ENCODE results near the gene MPV17L2.

The MPV17L2 gene

DNA sequence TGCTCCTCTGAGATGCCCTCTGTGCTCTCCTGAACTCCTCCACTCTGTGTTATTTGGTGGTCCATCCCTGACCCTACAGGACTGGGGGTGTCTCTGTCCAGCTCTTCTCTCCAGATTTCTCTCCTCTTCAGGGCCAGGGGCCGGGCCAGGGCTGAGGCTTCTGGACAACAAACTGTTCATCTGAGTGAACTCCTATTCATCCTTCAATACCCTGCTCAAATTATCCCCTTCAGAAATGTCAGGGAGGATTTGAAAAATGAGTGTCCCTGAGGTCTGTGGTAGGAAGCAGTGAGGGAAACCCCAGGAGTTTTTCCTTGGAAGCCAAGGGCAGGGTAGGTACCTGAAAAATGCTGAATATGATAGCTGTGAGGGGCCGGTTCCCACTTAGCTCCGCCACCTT is 25.6 kb downstream of the MPV17L2 start:
- DNase-seq (ENCODE audit: low spot score): no peak

DNA sequence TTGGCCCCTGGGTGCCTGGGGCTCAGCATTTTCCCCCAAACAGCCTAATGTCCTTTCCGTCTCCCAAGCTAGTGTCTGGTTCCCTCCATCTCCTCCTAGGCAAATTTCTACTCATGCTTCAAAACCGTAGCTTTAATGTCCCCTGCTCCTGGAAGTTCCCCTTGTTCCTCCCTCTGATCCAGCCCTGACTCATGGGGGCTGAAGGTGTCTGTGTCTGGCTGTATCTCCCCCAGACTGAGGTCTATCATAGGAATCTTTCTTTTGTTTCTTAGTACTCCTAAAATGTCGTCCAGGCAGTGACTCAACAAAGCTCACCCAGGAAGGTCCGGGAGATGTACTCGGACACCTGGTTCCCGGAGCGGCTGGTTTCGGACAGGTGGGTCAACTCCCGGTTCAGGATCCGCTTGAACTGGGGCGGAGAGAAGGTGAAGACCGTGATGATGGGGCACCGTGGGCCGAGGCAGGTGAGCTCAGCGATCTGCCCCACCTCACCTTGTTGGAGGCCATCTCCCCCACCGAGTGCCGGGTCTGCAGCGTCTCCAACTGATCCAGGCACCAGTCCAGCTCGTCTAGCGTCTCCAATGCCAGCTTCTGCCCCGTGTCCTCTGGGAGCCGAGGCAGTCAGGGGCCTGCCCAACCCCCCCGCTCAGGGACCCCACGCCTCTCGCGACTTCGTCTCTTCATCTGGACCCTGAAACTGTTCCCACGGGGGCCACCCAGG is 27.1 kb downstream of the MPV17L2 start:
- no peak for DNase-seq (ENCODE audit: low spot score)

DNA sequence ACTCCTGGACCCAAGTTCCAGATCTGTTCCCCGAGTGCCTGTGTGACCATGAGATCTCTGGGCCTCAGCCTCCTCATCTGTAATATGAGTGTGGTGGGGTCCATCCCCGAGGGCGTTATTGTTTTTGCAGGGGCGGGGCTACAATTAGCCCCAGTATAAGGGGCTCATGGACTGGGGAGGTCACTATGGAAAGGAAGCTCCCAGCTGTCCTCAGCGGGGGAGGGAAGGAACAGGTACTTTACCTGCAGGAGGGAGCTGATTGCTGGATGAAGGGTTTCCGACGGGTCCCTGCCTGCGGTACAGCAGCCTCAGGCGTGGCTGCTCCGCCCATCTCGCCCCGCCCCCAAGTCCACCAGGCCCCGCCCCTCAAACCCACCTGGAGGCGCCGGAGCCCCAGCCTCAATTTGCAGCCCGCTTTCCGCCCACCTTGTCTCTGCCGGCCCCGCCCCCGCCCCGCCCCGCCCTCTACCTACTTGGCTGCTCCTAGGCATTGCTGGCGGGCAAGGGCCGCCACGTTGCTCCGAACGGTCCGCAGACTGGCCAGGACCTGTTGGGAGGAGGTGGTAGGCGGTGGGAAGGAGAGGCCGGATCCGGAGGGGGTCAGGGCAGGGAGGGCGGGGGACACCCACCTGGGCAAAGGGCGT is 27.7 kb downstream of the MPV17L2 start:
- peak; percentile 73 for DNase-seq (ENCODE audit: low spot score)

DNA sequence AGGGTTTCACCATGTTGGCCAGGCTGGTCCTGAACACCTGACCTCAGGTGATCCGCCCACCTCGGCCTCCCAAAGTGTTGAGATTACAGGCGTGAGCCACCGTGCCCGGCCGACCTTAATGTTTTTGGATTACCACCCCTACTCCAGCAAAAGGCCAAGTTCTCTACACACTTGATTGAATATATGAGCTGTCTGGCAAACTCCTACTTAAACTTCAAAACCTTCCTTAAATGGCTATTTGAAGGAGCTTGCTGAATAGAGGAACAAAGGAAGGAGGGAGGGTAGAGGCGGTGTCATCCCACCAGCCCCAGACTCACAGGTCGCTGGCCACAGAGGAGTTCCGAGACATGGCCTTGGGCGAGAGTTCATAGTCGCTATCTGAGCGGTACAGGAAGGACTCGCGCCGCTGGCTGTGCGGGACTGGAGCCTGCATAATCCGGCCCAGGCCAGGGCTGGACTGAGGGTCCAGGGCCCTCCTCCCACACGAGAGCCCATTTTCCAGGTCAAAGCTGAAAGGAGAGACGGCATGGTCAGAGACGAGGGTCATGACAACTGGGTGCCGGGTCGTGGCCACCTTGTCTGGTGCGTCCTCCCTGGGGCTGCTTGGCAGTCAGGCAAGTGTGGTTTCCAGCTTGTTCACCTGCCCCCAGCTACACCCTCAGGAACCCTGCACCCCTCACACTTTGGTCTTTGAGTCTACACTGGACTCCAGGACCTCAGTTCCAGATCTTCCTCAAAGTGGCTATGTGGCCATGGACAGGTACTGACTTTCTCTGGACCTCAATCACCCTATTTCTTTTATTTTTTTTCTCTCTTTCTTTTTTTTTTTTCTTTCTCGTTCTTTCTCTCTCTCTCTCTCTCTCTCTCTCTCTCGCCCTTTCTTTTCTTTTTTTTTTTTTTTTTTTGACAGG is 29.1 kb downstream of the MPV17L2 start:
- no peak for DNase-seq (ENCODE audit: low spot score)

DNA sequence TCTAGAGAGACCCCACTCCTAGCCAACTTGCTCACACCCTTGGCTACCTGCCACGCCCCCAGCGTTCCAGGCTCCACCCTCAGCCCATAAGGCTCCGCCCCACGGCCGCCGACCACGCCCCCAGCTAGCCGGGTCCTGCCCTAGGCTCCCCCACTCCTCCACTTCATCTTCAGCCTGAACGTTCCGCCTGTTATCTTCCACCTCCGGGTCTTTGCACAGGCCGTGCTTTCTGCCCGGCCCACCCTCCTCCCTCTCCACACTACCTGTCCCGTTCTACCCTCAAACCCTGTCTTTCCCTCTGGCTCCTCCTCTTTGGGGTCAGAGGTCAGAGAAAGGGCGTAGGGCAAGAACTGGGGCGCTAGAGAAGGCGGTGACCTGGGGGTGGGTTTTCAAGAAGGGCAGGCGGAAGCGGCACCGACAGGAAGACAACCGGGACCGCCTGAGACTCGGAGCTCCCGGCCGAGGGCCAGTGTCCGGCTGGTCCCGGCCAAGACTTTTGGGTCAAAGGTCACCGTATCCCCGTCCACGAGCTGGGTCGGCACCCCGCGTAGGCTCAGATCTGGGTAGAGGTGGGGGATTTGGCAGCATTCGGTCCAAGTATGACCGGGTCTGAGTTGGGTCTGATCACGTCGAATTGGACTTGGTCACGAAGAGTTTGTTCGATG is 31.0 kb downstream of the MPV17L2 start:
- DNase-seq (ENCODE audit: low spot score): peak; percentile 90

DNA sequence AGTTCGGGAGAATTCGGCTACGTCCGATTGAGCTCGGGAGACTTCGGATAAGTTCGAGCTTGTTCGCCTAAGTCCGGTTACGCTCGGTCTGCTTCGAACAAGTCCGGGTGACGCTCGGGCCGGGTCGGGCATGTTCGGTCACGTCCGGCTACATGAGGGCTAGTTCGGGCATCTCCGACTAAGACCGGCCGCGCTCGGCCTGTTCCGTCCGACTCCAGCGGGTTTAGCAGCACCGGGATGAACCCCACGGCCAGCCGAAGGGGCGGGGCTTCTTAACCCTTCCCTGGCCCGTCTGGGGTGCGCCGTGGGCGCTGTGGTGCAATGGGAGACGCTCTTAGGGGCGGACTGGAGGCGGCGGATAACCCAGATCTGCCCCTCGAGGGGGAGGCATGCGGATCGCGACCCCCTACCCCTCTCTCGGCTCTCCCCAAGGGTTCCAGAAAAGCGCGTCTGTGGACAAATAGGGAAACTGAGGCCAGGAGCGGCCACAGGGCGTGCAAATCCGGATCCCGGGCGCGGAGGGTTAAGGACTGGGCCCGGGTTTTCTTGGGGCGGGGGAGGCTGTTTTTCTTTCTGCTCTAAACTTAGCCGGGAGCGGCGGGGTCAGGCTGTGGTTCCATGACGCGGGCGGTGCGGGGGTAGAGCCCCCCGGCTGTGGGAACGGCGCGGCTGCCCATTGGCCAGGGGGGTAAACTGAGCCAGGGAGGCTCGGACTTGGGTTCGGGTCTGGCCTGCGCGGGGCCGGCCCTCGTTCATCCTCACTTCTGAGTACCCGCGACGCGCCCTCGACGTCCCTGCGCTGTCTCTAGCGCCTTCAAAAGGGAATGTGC is 31.7 kb downstream of the MPV17L2 start:
- peak; percentile 99 for DNase-seq (ENCODE audit: low spot score)

DNA sequence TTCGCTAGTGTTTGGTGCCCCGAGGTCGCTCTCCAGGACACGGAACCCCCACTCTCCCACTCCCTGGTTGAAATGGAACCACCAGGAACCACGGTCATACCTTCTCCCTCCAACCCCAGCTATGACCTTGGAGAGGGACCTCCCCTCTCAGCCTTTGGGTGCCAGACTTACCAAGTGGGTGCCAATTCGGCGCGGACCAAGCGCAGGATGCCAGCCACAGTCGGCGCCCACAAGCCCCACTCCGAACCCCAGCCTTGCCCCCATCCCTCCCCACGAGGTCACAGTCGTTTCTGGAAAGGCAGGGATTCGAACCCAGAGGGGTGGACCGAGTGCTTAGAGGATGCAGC is 32.3 kb downstream of the MPV17L2 start:
- DNase-seq (ENCODE audit: low spot score): peak; percentile 58

DNA sequence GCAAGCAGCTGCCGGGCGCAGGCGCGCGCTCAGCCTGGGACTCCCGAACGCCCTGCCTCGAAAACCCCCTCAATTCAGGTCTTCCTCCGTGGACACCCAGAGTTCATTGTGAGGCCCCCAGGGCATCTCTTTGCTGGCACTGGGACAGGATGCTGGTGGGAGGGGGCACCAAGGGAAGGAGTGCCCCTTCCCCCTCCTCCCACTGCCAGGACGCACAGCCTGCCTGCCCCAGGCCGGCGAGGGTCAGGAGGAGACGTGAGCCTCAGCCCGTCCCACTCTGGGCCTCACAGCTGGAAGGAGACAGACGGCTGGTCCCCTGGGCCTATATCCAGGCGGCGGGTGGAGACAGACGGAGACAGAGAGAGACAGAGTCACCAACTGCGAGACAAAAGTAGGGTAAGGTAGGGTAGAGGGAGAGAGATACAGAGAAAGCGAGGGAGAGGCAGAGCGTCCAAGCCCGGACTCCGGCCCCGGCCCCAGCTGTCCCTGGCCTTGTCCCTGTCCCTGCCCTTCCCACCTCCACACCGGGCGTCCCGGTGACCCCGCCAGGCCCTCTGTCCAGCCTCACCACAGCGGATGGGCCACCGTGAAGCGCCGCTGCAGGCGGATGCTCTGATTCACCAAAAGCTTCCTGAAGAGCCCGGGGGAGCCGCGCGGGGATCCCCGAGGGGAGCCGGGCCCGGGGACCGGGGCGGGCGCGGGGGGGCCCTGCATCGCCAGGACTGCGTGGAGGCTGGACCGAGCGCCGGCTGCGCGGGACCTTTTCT is 32.9 kb downstream of the MPV17L2 start, which contains the start of gene PDE4C:
TSS of gene PDE4C (minus strand) at position 737 of the 767 bp plus-strand sequence. CDS start at position 714, 23 bp downstream.
- peak; percentile 55 for DNase-seq (ENCODE audit: low spot score)

DNA sequence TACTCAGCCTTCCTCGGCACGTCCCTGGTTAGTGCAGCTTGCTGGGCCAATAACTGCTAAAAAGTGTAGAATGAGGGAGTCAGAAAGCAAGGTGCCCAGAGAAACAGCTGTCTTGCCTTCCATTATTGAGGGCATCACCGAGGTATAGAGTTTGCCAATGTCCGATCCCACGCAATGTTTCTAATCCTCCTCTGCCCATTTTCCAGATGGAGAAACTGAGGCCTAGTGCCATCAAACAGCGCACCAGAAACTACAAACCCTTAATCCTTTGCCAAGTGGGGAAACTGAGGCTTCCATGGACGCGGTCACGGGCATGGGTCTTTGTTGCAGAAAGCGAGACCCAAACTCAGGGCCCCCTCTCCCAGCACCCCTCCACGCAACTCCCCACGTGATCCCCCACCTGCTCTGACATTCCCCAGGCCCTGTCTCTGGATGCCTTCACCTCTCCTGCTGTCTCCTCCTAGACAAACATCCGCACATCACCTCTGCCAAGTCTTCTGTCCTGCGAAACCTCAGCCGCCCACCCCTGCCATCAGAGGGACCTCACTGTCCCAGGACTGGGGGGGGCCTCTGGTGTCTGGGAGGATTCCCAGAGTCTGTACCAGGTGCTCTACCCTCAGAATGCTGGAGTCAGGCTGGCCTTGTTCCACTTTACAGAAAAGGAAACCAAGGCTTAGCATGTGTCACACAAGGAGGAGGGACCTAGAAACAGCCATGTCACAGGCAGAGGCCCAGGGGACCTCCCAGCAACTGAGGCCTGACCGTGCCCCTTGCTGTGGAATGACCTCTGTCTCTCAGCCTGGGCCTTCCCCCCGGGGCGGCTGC is 34.1 kb downstream of the MPV17L2 start:
- DNase-seq (ENCODE audit: low spot score): no peak

DNA sequence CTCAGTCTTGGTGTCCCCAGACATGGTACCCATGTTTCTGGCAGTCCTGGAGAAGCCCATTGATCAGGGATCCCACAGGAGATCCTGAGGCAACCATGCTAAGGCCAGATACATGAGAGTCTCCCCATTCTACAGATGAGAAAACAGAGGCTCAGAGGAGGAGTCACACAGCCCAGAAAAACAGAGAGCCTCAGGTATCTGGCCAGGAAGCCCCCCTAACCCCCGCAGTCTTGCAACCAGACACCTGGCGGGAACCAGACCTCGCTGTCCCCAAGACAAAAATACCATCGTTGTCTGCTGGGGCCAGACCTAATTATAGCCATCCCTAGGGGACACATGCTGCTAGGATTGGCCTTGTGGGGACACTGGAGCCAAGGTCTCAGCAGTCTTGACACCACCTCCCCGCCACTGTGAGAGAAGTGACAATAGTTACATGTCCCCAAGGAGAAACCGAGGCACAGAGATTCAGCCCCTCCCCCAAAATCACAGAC is 34.8 kb downstream of the MPV17L2 start:
- DNase-seq (ENCODE audit: low spot score): no peak

DNA sequence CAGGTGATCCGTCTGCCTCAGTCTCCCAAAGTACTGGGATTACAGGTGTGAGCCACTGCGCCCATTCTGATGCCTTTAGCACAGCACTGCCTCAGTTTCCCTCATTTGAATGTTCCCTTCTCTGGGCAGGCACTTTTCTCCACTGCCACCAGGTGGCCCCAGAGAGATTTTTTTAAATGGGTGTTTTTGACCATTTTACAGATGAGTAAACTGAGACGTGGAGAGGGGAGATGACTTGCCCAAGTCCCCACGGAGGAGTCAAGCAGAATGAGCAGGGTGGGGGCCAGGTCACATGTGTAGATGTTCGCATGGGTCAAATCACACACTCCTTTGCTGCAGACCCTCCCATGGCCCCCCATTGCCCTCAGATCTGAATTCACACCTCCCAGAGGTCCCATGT is 36.5 kb downstream of the MPV17L2 start:
- DNase-seq (ENCODE audit: low spot score): no peak

DNA sequence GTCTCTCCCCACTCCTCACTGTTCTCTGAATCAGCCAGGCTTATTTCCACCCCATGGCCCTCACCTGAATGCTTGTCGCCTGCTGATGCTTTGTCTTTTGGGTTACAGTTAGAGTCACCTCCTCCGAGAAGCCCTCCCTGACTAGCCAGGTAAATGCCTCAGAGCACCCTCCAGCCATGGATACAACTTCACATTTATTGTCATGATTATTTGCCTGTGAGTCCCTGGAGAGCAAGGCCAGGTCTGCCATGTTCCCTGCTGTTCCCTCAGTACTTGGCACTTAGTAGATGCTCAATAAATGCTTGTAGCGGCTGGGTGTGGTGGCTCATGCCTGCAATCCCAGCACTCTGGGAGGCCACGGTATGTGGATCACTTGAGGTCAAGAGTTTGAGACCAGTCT is 36.9 kb downstream of the MPV17L2 start:
- no peak for DNase-seq (ENCODE audit: low spot score)

DNA sequence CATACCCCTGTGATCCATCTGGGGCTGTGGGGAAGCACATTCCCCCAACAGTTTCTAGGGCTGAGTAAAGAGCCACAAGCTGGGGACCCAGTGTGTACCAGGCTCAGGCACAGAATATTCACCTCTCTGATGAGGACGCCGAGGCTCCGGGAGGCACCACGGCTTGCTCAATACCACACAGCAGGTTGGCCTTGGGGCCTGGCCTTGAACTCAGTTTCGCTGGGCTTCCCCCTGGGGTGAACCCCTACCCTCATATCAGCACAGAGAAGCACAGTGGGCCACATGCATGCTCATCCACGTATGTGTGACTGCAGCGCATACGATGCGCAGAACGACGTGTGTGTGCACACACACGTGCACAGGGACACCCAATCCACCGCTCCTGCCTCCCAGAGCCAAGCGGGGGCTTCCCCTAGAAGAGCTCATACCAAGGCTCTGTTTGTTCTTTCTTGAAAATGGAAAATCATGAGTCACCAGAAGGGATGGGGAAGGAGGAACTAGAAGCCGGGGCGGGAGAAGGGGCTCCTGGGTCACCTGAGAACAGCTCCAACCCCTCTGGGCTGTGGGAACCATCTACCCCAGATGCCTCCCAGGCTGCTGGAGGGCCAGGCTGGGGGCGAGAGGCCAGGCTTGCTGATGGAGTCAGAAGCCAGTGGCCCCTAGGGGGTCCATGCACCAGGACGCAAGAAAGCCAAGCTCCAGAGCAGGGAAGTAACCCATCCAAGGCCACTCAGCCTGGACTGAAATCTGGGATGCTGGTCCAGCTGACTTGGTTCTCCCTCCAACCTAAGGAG is 38.1 kb downstream of the MPV17L2 start:
- DNase-seq (ENCODE audit: low spot score): no peak

DNA sequence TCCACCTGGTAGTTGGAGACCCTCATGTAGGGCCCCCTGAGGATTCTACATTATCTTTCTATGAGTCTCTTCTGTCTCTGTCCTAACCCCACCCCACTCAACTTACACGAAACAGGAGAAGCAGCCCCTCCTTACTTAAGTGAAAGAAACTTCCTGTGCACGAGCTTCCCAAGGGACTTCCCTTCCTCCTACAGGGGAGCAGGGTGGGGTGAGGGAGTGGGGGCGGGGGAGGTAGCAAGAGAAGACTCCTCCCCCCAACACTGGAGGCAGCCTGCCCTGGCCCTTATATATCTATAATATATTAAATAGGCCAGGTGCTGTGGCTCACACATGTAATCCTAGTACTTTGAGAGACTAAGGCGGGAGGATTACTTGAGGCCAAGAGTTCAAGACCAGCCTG is 38.8 kb downstream of the MPV17L2 start:
- no peak for DNase-seq (ENCODE audit: low spot score)

DNA sequence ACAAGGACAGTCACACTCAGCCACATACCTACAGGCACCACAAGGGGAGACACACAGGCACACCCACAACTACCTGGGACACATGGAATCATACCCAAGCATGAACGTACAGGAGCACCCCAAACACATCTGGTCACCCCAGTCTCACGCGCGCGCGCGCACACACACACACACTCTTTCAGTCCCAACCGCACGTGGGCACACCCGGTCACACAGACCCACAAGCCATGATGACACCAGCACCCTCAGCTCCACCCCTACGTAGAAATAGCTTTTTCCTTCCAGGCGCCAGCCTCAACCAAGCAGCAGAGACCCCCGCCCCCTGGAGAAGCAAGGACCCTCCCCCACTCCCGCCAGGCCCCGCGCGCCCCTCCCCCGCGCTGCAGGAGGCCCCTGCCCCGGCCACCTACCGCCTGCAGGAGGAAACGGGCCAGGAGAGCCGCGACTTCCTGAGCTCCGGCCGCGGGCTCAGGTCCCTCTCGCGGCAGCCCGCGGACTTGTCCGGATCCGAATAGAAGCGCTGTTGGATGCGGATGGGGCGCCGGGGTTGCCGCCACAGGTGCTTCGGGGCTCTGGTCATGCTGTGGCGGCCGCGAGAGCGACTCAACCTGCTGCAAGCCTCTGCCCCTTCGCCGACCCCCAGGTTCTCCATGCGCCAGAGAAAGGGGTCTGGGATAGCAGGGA is 39.7 kb downstream of the MPV17L2 start:
- peak; percentile 88 for DNase-seq (ENCODE audit: low spot score)

DNA sequence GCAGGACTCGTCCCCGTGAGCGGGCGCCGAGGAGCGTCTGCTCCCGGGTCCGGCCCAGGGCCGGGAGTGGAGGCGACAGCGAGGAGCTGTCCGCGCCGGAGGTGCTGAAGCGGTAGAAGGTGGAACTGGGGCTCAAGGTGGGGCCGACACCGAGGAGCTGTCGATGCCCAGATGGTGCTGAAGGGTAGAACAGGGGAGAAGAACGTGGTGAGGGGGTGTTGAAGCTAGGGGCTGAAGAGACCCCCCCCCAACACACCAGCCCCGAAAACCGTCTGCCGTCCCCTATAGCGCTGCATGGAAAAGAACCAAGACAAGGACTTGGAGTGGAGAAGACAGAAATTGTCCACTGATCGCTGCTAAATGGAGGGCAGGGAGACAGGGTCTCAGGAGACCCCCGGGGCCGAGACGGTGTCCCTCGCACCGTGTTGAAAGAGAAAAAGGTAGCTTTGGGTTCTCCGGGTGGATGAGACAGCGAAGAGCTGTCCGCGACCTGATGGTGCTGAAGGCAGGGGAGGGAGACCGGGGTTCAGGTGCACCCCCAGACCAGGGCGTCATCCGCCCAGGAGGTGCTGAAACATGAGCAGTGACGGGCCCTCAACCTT is 40.3 kb downstream of the MPV17L2 start:
- no peak for DNase-seq (ENCODE audit: low spot score)

DNA sequence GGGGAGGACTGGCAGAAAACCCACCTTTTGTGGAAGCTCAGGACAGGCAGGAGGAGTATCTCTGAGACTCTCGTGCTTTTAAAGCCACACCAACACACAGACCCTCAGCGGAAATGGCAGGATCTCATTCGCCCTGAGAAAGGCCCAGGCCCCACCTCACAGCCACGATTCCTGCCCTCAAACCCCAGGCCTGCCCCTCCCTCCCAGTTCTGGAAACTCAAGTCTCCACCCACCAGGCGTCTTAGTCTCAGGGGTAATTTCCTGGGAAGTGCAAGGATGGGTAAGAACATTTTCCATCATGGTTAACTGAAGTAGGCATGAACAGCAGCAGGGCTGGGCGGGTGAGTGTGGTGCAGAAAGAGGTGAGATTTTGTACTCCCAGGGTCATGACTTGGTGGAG is 41.2 kb downstream of the MPV17L2 start:
- no peak for DNase-seq (ENCODE audit: low spot score)

DNA sequence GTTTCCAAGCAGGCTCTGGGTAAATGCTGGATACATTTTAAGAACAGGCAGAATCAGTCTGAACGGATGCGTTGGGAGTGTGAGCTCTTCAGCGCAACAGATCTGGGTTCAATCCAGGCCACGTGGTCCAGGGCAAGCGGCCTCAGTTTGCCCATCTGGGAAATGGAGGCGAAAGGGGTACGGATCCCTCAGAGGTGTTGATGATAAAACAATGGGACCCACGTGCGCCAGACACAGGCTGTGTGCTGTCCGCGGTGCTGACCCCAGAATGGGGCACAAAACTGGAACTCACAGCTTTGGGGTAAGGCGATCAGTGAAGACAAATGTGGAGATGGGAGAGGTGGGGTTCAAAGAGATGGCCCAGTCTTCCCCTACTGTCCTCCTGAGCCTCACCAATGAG is 46.3 kb downstream of the MPV17L2 start:
- no peak for DNase-seq (ENCODE audit: low spot score)
